ENCODE data around the gene IL26. TPM values are rescaled to one million over a fixed set of nuclear protein-coding genes. Genes with fewer than 3 reads are reported as not detected.

IL26 gene
- total RNA-seq, 4 donors from 2014 or later = not detected

- Histone ChIP-seq H3K27ac (peak overlapping the region in 3 of 4 donors; percentile 28 to 59 (median 52)), H3K36me3 (no peaks in the 10 kb centered on the region), H3K9me3 (no peaks in the 10 kb centered on the region), H3K4me1 (peaks cover 0 to 11% (median 3%) of the 10 kb centered on the region in 4 donors), H3K27me3 (no peaks in the 10 kb centered on the region), H3K4me3 (no peak overlapping the region)
- no peak for DNase-seq
- TF ChIP-seq CTCF (IDR thresholded peaks at IDR 0.05) (no peak), POLR2A (IDR thresholded peaks at IDR 0.05) (no peak)
These were observed 14.5 kb upstream of the IL26 start for GRCh38 chr12:68240079-68240478.

GRCh38 chr12:68239309-68239982 lies 13.8 kb upstream of the IL26 start:
- Histone ChIP-seq H3K4me1 (peaks cover 0 to 11% (median 3%) of the 10 kb centered on the region in 4 donors), H3K27me3 (no peaks in the 10 kb centered on the region), H3K9me3 (no peaks in the 10 kb centered on the region), H3K27ac (peak overlapping the region in 1 of 4 donors; percentile 5), H3K4me3 (no peak overlapping the region), H3K36me3 (no peaks in the 10 kb centered on the region)
- no peak for DNase-seq
- TF ChIP-seq POLR2A (IDR thresholded peaks at IDR 0.05) (no peak), CTCF (IDR thresholded peaks at IDR 0.05) (no peak)

GRCh38 chr12:68237619-68238018 lies 12.0 kb upstream of the IL26 start:
- H3K36me3 ChIP-seq = no peaks in the 10 kb centered on the region
- no peak for DNase-seq
- peak overlapping the region in 1 of 4 donors; percentile 6 for H3K27ac ChIP-seq
- peaks cover 0 to 11% (median 3%) of the 10 kb centered on the region in 4 donors for H3K4me1 ChIP-seq
- H3K9me3 ChIP-seq = no peaks in the 10 kb centered on the region
- TF ChIP-seq POLR2A (IDR thresholded peaks at IDR 0.05) (no peak), CTCF (IDR thresholded peaks at IDR 0.05) (no peak)
- H3K27me3 ChIP-seq = no peaks in the 10 kb centered on the region
- H3K4me3 ChIP-seq = no peak overlapping the region

GRCh38 chr12:68237078-68237477 lies 11.5 kb upstream of the IL26 start:
- peak overlapping the region; percentile 28 to 54 (median 40) for H3K4me3 ChIP-seq
- TF ChIP-seq CTCF (IDR thresholded peaks at IDR 0.05) = no peak
- no peak for TF ChIP-seq POLR2A (IDR thresholded peaks at IDR 0.05)
- no peaks in the 10 kb centered on the region for H3K27me3 ChIP-seq
- DNase-seq = no peak
- no peaks in the 10 kb centered on the region for H3K36me3 ChIP-seq
- peak overlapping the region; percentile 29 to 71 (median 51) for H3K27ac ChIP-seq
- H3K4me1 ChIP-seq = peaks cover 0 to 11% (median 3%) of the 10 kb centered on the region in 4 donors
- no peaks in the 10 kb centered on the region for H3K9me3 ChIP-seq

- DNase-seq = peak in 2 of 3 donors; percentile 29 to 51
- Histone ChIP-seq H3K4me3 (peak overlapping the region; percentile 28 to 54 (median 40)), H3K4me1 (peaks cover 0 to 11% (median 3%) of the 10 kb centered on the region in 4 donors), H3K27me3 (no peaks in the 10 kb centered on the region), H3K36me3 (no peaks in the 10 kb centered on the region), H3K9me3 (no peaks in the 10 kb centered on the region), H3K27ac (peak overlapping the region; percentile 29 to 71 (median 51))
- TF ChIP-seq CTCF (IDR thresholded peaks at IDR 0.05) = peak in 4 of 6 experiments; percentile 31 to 52 (median 44)
- TF ChIP-seq POLR2A (IDR thresholded peaks at IDR 0.05) = no peak
These were observed 10.9 kb upstream of the IL26 start for GRCh38 chr12:68236421-68237059.
